Panc1 (cell line): Measurements from ENCODE around the gene DES. TPM values are rescaled to one million over a fixed set of nuclear protein-coding genes. Genes with fewer than 3 reads are reported as not detected.

Source experiments
- ATAC-seq: fragments of 200-7000 bp; cut with Tn5 transposase; 2 replicates; pipeline ENCODE4 v1.9.1; 2020; ENCODE audit warnings: mild to moderate bottlenecking, moderate library complexity
- BruUV-seq: library from RNA; stranded (reverse); fragments of 400-500 nt; replicated peaks from 2 replicates; lab custom pipeline; 2021; lab: Mats Ljungman, UMichigan
- CTCF ChIA-PET: fragments of 300-600 bp; sonication (Branson Sonifier 250); formaldehyde crosslinking; loops from one replicate; lab custom pipeline; 2022; ENCODE audit warnings: antibody characterized with exemption; lab: Charles Lee
- POLR2A ChIA-PET: fragments of 300-600 bp; sonication (Branson Sonifier 250); formaldehyde crosslinking; loops from one replicate; lab custom pipeline; 2022; ENCODE audit warnings: antibody characterized with exemption; lab: Charles Lee
- DNase-seq: peaks from one replicate; pipeline ENCODE4 v3.0.0-alpha.2; 2010; ENCODE audit warnings: low read depth, low spot score
- H3K27ac ChIP-seq: 2 replicates; pipeline ENCODE4 v1.5.1; 2011; ENCODE audit warnings: mild to moderate bottlenecking, low read length, inconsistent platforms
- H3K27me3 ChIP-seq: fragments of 200-500 bp; sonication (Bioruptor generic); 2 replicates; pipeline ENCODE4 v1.6.0; 2014; ENCODE audit warnings: low read length, inconsistent platforms; ENCODE audit not compliant: control insufficient read depth, insufficient read depth
- H3K36me3 ChIP-seq: fragments of 200-500 bp; sonication (Bioruptor generic); 2 replicates; pipeline ENCODE4 v1.5.1; 2014; ENCODE audit warnings: inconsistent platforms, mild to moderate bottlenecking, low read length, moderate library complexity; ENCODE audit not compliant: control insufficient read depth, insufficient read depth
- H3K4me1 ChIP-seq: 2 replicates; pipeline ENCODE4 v1.5.1; 2011; ENCODE audit warnings: inconsistent platforms, mild to moderate bottlenecking, low read length, moderate library complexity; ENCODE audit not compliant: control insufficient read depth, insufficient read depth
- H3K4me3 ChIP-seq, 2 experiments: 2 replicates each; pipeline ENCODE4 v1.5.1; 2011 to 2012; ENCODE audit warnings: low read depth in 2 of 2, low read length in 2 of 2, mild to moderate bottlenecking in 2 of 2, inconsistent platforms in 1 of 2, moderate library complexity in 1 of 2
- H3K9me3 ChIP-seq: fragments of 200-500 bp; sonication (Bioruptor generic); 2 replicates; pipeline ENCODE4 v1.5.1; 2014; ENCODE audit warnings: low read depth, mild to moderate bottlenecking, inconsistent platforms, low read length, moderate library complexity; ENCODE audit not compliant: control insufficient read depth, insufficient read depth
- POLR2AphosphoS5 ChIP-seq: IDR thresholded peaks from 2 replicates; pipeline ENCODE4 v1.6.1; 2012; ENCODE audit warnings: mild to moderate bottlenecking, low read depth, low read length, moderate library complexity
- SIN3A ChIP-seq: IDR thresholded peaks from 2 replicates; pipeline ENCODE4 v1.6.1; 2012; ENCODE audit warnings: low read depth, mild to moderate bottlenecking, low read length, moderate library complexity, borderline replicate concordance; ENCODE audit not compliant: insufficient read depth
- TCF7L2 ChIP-seq: IDR thresholded peaks from 2 replicates; pipeline ENCODE4 v1.6.1; 2011; ENCODE audit warnings: mild to moderate bottlenecking, low read depth, low read length, inconsistent platforms
- in situ Hi-C: cut with HindIII; loops from 2 replicates; pipeline ENCODE4 v1.10.0; 2016; ENCODE audit warnings: low sequenced_read_pairs, low pct_unique_long_range_greater_than_20kb
- intact Hi-C: fragments of 100-400 bp; cut with micrococcal nuclease; formaldehyde crosslinking; loops from one replicate; pipeline ENCODE4 v1.10.0; 2022; ENCODE audit not compliant: unreplicated experiment
- total RNA-seq: library from RNA; stranded (reverse); gene quantifications from one replicate; pipeline ENCODE4 v1.2.1, GENCODE V29; 2021; ENCODE audit not compliant: unreplicated experiment
- TF ChIP-seq, protein P1 (sequence below): fragments of 450-650 bp; IDR thresholded peaks from 2 replicates; pipeline ENCODE4 v1.5.1; 2017; ENCODE audit warnings: mild to moderate bottlenecking
- TF ChIP-seq, protein P2 (sequence below), 2 experiments: IDR thresholded peaks; 2 replicates each; pipeline ENCODE4 v1.6.1; 2011 to 2012; ENCODE audit warnings: low read depth in 2 of 2, control low read depth in 1 of 2, low read length in 1 of 2, mild to moderate bottlenecking in 1 of 2, moderate library complexity in 1 of 2; ENCODE audit not compliant: insufficient read depth in 1 of 2

The DES gene
- total RNA-seq, 1 experiment from 2014 or later, result 0.69 TPM

DNA sequence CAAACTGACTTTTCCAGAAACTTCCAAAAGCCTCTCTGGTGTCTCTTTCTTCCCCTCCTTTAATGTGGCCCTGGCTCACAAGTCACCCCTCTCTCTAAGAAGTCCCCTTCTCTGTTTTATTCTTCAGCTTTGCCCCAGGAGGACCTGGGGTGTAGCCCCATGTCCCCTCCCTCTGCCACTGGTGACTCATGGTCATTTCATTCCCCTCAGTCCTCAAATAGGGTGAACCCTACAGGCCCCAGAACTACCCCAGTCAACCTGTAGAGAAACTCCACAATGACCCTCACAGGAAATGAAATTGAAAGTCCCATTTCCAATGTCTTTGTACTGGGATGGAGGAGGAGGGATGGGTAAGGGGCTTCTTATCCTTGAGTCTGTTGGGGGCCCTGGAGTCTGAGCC is 10.3 kb downstream of the DES start:
- ChIA-PET POLR2A (no interaction called here), CTCF (no interaction called here)
- H3K9me3 ChIP-seq, result no peaks in the 10 kb centered on the region
- TF ChIP-seq TCF7L2, result no peak
- no peak for TF ChIP-seq SIN3A
- TF ChIP-seq, protein P1, sequence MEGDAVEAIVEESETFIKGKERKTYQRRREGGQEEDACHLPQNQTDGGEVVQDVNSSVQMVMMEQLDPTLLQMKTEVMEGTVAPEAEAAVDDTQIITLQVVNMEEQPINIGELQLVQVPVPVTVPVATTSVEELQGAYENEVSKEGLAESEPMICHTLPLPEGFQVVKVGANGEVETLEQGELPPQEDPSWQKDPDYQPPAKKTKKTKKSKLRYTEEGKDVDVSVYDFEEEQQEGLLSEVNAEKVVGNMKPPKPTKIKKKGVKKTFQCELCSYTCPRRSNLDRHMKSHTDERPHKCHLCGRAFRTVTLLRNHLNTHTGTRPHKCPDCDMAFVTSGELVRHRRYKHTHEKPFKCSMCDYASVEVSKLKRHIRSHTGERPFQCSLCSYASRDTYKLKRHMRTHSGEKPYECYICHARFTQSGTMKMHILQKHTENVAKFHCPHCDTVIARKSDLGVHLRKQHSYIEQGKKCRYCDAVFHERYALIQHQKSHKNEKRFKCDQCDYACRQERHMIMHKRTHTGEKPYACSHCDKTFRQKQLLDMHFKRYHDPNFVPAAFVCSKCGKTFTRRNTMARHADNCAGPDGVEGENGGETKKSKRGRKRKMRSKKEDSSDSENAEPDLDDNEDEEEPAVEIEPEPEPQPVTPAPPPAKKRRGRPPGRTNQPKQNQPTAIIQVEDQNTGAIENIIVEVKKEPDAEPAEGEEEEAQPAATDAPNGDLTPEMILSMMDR, result no peak
- TF ChIP-seq, protein P2, sequence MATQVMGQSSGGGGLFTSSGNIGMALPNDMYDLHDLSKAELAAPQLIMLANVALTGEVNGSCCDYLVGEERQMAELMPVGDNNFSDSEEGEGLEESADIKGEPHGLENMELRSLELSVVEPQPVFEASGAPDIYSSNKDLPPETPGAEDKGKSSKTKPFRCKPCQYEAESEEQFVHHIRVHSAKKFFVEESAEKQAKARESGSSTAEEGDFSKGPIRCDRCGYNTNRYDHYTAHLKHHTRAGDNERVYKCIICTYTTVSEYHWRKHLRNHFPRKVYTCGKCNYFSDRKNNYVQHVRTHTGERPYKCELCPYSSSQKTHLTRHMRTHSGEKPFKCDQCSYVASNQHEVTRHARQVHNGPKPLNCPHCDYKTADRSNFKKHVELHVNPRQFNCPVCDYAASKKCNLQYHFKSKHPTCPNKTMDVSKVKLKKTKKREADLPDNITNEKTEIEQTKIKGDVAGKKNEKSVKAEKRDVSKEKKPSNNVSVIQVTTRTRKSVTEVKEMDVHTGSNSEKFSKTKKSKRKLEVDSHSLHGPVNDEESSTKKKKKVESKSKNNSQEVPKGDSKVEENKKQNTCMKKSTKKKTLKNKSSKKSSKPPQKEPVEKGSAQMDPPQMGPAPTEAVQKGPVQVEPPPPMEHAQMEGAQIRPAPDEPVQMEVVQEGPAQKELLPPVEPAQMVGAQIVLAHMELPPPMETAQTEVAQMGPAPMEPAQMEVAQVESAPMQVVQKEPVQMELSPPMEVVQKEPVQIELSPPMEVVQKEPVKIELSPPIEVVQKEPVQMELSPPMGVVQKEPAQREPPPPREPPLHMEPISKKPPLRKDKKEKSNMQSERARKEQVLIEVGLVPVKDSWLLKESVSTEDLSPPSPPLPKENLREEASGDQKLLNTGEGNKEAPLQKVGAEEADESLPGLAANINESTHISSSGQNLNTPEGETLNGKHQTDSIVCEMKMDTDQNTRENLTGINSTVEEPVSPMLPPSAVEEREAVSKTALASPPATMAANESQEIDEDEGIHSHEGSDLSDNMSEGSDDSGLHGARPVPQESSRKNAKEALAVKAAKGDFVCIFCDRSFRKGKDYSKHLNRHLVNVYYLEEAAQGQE (IDR thresholded peaks at IDR 0.05; ENCODE audit: insufficient read depth in 1 of 2, low read depth in 2 of 2, low read length in 1 of 2), result no peak
- no peak for TF ChIP-seq POLR2AphosphoS5
- intact Hi-C loops (no loop called here), in situ Hi-C loops (no loop called here)
- no peaks in the 10 kb centered on the region; the same call in 1 of the 2 replicates for H3K4me1 ChIP-seq
- H3K27ac ChIP-seq, result no peak overlapping the region
- no peaks in the 10 kb centered on the region for H3K27me3 ChIP-seq
- no TSS peak for BruUV-seq
- ATAC-seq, result no peak
- no peaks in the 10 kb centered on the region for H3K36me3 ChIP-seq
- no peak for DNase-seq
- H3K4me3 ChIP-seq, result no peak overlapping the region

DNA sequence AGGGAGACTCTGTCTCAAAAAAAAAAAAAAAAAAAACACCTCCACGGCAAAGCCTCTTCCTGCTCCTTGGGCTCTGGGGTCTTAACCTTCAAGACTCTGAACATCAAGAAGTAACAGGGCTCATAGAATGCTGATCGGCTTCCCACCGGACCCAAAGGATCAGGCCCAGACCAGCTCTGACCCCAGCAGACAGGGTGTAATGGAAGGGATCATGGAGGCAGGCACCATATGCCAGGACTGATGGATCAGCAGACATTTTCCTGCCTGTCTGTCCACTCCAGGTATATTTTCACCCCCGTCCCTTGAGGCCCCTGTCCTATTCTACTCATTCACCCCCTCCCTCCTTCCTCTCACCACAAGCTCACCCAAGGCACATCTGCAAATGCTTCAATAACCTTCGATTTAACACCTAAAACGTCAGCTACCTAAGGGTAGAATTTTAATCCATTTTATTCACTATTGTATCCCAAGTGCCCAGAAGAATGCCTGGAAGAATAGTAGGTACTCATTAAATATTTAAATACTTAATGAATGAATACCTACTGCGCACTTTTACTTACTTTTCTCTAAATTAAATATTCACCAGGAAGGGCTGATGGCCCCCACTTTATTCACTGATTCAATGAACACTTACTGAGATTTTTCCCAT is 11.9 kb downstream of the DES start:
- ChIA-PET POLR2A (interaction anchor here (0.5 to 0.6 kb wide), 2 partner anchors 25 to 172 kb away, joined by 3 to 5 read pairs; no protein-coding TSS in a partner anchor), CTCF (interaction anchor here (0.6 to 1.6 kb wide), 6 partner anchors 10 to 180 kb away, joined by 3 to 9 read pairs (median 6); no protein-coding TSS in a partner anchor)
- H3K4me1 ChIP-seq, result no peaks in the 10 kb centered on the region
- no peak overlapping the region for H3K27ac ChIP-seq
- H3K27me3 ChIP-seq, result no peaks in the 10 kb centered on the region
- BruUV-seq, result no TSS peak
- no peaks in the 10 kb centered on the region for H3K36me3 ChIP-seq
- no peak for ATAC-seq
- in situ Hi-C loops, result no loop called here
- no peaks in the 10 kb centered on the region for H3K9me3 ChIP-seq
- TF ChIP-seq, protein P2 (IDR thresholded peaks at IDR 0.05; ENCODE audit: insufficient read depth in 1 of 2, low read depth in 2 of 2, low read length in 1 of 2), result no peak
- TF ChIP-seq TCF7L2 (no peak), SIN3A (no peak), POLR2AphosphoS5 (no peak)
- TF ChIP-seq, protein P1, result no peak
- no peak for DNase-seq
- H3K4me3 ChIP-seq, result no peak overlapping the region
- intact Hi-C loops, result no loop called here
